GF-D8 (cell line): Measurements from ENCODE around the gene DCN.

Source experiments
- DNase-seq: peaks from one replicate; lab custom pipeline; 2025; lab: John Stamatoyannopoulos, UW

The DCN gene

DNA sequence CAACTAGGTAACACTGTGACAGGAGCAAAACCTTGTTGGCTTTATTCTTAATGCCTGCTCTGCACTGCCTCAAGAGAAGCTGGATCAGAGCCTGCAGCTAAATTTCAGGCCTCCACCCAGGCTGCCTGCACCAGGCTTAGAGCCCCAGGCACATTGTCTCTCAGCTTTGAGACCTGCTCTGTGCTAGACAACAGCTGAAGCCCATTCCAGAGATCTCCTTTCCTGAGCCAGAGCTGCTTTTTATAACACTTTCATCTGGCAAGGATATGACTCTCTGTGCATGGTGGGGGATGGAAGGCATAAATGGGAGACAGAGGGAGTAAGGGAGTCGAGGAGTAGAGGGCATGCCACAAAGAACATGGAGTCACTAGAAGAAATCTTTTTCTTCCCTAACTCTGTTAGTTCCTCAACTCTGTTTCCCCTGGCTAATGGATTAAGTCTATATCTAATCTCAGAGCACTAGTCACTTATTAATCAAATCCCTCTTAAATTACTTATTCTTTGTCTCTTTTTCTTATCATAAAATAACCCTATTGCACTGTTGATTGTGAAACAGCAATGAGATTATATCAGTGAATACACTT lies 44.2 kb downstream of the DCN start:
- no peak for DNase-seq

DNA sequence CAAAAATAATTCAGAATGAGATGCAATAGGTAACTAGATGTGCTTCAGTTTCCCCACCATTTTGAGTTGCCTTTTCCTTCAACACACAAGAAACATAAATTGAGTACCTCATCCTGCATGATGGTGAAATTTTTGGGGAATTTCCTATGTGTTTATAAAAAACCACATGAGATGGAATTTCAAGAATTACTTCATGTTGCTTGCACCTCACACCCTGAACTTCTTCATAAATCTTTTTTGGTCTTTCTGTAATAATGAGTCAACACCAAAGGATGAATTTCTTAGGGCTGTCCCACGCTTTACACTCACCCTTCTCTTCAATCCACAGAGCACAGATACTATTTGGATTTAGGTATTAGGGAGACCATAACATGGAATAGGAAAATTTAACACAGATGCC lies 48.7 kb downstream of the DCN start:
- no peak for DNase-seq

DNA sequence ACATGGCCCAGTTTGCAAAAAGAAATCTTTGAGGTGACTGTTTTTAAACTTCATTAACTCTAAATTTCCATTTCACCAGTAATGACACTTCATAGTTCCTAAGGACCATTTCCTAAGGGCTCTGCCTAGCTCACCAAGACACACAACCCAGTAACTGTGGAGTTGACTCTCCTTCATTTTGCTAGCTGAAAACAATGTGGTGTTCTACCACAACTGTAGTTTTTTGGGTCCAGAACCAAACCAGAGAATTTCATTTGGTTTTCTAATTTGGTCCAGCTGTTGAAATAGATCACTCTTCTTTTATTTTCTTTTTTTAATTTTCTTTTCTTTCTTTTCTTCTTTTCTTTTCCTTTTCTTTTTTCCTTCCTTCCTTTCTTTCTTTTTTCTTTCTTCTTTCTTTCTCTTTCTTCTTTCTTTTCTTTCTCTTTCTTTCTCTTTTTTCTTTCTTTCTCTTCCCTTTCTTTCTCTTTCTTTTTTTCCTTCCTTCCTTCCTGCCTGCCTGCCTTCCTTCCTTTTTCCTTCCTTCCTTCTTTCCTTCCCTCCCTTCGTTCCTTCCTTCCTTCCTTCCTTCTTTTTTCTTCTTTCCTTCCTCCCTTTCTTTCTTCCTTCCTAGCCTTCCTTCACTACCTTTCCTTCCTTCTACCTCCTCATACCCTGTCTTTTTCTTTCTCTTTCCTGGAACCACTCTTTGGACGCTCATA lies 52.8 kb downstream of the DCN start:
- DNase-seq: no peak

DNA sequence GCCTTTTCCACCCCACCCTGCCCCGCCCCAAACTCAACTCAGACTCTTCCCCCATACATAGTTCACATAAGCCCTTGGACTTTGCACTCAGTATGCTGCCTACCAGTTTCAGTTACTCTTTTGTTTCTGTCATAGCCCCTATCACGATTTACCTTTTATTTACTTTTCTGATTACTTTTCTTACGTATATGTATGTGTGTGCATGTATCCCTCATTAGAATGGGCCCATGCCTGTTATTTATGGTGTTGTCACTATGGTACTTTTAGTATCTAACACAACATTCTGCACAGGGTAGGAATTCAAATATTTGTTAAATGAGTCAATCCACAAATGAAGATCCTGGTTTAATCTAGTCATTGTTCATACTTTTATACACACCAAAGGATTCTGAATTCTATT lies 54.9 kb downstream of the DCN start:
- no peak for DNase-seq

DNA sequence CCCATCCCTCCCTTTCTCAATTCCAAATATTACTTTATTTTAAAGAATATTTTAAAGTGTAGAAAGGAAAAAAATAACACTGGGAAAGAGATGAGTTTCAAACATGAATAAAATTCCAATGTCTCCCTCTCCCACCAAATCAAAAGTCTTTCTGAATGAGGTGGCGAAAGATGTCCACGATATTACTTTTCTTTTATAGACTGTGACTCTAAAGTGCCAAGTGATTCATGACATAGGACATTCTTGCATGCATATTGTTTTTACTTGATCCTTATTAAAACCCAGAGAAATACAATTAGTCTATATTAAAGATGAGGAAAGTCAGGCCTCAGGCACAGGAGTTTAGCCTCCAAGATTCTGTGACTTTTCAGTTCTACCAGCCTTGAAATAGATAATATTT lies 55.3 kb downstream of the DCN start:
- no peak for DNase-seq

DNA sequence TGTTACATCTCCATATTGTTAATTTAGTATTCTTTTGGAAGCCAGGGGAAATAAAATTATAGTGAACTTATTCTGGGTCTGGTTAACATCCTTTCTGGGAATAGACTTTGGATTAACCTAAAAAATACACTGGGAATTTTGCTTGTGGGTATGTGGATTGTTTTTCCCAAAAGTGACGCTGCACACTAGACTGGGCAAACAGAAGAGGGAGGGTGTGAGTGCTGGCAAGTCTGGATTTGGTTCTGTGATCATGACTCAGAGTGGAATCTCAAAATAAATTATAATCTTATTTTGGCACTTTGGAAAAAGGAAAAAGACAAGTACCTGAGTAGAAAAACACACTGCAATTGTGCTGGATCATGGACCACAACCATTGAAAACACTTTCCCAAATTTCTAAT lies 56.1 kb downstream of the DCN start:
- DNase-seq: no peak

DNA sequence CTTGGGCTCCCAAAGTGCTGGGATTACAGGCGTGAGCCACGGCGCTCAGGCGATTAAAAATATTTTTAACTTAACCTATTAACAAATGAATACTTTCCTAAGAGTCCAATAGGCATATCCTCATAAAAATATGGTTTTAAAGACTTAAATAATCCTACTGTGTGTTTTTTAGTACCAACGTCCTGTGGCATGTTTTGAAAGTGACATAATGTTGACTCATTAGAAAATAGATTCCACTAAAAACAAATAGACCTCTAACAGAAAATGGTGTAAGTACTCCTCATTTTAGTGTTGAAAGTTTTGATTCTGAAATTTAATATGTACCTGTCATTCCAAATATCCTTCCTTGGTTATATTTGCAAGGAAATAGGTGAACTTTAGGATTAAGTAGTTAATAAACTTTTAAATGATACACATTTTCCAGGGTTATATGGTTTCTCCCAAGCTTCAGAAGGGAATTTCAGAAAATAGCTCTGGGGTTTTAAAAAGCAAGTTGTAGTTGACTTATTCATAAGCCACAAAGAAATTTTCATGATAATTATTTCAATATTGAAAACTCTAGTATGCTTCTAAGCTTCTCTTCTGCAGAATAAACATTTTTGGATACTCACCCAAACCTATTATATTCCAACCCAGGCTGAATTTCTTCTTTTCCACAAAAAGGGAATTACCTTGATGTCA lies 59.2 kb downstream of the DCN start:
- DNase-seq: no peak

DNA sequence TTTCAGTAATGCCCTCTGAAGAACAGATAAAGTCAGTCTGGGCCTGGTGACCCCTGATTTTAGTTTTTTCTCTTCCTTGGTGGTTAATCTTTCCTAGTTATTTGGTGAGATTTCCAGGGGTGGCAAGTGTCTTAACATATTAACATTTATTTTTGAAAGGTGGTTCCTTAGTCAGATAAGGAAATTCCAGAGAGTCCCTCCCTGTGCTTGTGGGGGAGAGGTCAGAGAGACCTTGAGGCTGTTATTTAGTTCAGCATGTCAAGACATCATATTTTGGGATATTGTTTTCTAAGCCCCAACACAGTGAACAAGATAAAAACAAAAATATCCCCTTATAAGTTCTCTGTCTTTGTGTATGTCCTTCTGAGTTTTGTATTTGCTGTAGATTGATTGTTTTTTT lies 61.8 kb downstream of the DCN start:
- no peak for DNase-seq

DNA sequence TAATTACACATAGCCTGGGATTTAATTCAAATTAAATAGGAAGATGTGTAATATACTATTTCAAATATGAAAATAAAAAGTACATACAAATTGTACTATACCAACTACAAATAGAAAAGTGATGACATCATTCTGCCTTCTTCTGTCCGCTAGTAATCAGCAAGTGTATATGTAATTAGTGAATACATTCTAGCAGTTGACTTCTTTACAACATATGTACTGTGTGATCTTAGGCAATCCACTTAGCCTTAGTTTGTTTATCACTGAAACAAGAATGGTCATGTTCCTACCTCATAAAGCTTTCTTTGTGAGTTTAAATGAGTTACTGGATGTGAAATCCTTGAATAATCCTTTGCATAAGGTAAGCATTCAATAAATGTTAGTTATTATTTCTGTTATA lies 63.5 kb downstream of the DCN start:
- no peak for DNase-seq

DNA sequence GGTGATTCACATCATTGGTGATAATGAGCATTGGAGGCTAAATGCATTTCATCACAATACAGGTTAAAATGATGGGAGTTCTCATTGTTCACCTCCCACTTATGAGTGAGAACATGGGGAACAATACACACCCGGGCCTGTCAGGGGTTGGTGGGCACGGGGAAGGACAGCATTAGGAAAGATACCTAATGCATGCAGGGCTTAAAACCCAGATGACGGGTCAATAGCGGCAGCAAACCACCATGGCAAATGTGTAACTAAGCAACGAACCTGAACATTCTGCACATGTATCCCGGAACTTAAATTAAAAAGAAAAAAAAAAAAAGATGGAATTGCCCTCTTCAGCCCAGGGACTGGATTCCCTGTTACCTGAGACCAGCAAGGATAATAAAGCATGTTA lies 69.0 kb downstream of the DCN start:
- no peak for DNase-seq

DNA sequence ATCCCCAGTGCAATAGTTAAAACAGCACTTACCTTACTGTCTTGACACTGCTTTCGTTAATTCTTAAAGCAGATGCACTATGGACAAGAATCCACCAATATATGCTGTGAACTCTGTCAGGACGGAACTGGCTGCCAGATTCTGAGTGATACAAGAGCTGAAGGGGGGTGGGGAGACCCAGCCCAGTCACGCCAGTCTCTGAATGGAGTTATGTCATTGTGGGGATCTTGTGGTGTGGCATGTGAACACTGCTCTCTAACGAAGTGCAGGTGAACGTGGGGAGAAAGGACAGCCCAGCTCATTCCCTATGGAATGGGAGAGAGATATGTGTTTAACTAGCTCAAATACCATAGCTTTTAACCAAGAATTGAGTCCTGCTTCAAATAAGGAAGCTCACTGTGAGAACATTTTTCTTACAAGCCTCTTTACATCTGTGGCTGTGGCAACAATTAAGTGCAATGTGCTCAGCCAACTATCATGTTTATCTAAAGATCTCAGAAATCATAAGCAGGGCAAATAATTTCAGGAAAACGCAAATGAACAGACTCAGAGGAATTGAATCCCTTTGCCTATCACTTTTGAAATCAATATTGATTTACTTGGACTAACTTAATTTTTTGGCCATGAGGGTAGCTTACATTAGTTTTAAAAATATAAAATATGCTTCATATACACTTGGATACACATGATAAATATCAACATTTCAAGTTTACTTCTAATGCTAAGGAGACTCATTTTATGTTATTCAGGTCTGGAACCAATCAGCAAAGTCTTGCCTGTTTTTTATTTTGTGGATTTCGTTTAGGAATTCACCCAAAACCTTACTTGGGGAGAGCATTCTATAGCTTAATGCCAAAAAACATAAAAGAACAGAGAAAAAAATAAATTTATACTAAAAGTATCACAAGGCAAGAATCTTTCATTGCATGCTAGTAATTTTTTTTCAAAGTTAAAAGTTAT lies 71.0 kb downstream of the DCN start, which contains the start of gene LUM:
TSS of gene LUM (minus strand) at position 129 of the 960 bp plus-strand sequence. CDS start 2,515 bp downstream, outside the sequence.
- no peak for DNase-seq

DNA sequence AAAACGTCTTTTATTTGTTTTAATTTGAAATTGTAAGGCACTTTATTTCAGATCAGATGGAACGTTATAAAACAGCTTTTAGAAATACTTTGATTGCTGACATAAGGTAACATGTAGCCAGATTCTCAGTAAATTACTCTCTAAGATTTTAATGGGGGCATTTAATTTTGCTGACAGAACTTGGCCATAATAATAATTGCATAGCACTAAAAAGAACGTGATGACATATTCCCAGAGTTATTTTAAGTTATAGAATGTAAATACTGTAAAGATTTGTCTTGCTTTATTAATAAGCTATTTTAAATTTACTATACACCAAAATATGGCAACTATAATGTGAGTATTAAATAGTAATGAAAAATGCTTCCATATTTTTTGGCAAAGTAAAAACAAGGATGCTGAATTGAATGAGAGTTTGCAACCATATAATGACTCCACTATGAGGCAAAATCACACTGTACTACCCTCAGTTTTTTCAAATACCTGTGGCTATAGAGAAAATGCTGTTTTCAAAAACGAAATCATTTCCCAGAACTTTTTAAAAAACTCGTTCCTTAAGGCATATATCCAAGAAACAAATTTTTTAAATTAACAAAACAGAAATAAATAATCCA lies 72.2 kb downstream of the DCN start:
- no peak for DNase-seq

DNA sequence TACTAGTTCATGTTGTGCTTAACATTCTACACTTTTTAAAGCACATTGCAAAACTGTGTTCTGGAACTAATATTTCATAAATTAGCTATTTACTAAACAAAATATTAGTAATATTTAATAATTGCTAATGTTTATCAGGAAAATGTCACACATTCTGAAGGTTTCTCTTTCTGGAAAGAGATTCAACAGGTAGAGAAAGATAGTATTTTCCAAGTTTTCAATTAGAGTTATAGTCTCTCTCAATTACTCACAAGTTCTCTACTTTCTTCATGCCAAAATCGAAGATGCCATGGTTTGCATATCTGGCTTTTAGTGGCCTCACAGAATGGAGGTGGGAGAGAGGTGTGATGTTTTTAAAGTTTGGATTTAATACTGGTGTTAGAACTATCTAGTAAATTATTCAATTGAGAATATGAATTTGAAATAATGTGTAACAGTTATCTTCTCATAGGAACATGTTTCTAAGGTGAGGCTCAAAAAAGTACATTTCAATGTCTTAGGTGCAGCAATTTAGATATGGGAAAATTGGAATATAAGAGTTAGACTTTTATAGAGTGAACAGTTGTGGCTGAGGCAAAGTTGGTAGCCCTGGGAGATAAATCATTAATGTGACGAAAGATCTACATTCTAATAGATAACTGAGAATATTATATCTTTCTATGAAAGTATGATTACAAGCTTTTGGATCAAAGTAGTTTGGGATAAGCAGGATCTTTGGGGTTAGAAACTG lies 72.9 kb downstream of the DCN start:
- no peak for DNase-seq

DNA sequence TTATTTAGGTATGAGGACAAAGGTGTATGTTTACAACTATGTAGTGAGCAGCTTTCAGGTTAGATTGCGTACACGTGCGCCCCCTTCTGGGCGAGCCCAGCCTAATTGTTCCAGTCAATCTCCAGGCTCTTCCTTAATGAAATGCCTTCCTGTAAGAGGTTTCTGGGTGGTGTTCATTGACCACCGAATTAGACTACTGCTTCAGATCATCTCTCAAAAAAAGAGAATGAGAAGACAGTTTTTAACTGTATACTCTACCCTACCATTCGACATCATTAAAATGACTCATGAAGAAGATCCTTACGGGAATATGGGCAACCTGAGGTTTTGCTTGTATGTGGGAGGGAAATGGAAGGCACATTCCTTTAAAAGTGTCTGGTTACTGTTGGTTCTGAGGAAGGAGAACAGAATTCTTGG lies 73.5 kb downstream of the DCN start:
- DNase-seq: no peak

DNA sequence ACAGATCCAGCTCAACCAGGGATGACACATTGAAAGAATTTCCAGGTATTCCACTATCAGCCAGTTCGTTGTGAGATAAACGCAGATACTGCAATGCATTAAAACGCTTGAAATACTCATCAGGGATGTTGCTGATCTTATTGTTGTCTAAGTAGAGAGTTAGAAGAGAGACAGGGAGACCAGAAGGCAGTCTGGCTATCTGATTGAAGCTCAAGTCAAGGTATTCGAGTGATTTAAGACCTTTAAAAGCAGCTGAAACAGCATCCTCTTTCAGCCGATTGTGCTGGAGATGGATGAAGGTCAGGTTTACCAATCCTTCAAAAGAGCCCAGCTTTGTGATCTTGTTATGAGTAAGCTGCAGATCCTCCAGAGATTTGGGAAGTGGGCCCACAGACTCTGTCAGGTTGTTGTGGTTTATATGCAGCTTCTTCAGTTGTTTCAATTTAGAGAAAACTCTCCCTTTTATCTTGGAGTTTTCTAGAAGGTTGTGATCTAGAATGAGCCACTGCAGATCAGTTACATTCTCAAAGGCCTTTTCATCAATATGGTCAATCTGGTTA lies 74.3 kb downstream of the DCN start:
- DNase-seq: no peak

DNA sequence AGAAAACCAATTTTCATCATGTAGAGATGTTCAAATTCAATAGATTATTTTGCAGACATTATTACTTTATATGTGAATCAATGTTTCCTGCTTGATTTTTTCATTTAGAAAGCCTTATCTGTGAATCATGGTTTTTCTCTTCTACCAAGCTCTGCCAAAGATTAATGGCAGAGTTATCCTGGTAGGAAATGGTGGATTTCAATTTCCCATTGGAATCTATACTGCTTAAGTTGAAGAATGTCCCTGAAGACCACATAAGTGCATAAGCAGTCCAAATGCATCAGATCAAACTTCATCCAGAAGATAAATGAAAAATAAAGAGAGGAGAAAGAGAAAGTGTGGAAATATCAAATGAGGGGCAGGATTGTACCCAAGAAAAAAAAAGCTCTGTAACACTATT lies 76.3 kb downstream of the DCN start:
- no peak for DNase-seq

DNA sequence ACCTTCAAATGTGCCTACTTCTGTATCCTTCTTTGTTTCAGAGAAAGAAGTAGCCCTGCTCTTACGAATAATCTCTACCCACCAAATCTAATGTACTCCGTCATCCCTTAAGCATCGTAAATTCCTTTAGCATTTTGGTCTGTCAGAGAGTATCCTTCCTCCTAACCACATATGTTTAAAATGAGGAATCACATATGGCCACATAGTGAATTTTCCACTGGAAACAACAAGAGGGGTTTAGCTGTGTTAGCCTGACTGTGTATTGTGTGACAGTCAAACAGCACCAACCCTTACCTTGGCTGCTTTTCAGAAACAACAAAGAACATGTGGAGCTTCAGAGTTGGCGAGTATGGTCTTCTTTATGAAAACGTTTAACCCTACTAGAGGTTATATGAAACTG lies 76.8 kb downstream of the DCN start:
- no peak for DNase-seq

DNA sequence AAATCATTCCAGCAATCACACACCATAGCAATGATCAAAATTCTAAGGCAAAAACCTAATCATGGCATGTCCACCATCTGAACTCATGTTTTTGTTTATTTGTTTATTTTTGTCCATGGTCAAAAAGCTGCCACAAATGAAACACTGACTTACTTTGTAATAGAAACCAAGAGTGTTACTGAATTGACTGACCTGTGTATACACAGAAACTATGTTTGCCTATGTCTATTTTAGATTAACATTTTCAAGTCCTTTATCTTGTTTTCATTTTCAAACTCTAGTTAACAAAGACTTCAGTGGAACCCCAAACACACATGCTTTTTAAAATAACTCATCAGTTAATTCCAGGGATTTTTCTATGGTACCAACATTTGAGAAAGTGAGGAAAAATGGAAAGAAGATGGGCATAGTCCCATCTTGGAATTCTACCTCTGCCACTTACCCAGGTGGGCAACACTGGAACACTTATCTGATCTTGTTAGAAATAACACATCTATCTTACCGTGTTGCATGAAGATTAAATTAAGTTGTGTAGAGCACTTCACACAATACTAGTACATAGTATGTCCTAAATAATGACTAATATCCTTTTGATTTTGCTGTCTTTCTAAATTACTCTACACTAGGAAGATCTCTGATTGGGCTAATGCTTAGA lies 77.7 kb downstream of the DCN start:
- no peak for DNase-seq

DNA sequence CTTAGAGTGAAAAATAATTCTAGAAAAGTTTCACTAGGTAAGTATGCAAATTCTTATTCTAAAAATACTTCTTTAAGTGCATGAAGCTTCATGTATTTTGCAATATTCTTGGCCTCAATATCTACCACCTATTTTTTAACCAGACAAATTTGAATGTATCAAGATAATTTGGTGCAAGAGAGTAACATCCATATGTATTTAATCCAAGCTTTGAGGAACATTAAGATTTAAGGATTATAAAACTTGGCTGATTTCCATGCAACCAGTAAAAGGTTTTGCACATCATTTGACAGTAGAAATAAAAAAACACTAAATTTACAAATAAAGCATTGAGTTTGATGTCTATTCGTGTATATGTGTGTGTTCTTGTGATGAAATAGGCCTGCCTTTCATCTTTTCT lies 79.0 kb downstream of the DCN start:
- no peak for DNase-seq

DNA sequence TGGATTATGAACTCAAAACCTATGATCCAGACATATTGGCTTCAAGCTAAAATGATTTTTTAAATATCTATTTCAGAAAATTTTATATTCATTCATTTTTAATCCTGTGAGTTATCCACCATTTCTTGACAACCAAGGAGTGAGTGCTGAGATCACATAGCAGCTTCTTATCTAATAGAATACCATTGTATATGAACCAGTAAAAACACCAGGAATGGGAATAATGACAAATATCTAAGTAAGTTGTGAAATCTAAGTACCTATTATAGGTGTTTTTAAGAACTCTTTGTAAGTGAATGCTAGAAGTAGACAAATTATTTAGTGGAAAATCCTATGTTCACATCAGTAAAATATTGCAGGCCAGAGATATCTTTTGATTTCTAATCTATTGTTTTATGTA lies 79.5 kb downstream of the DCN start:
- DNase-seq: no peak
